Spleen (tissue), 7 donors: ENCODE results near the gene ZFAND5.

ENCODE experiments used
- CTCF ChIP-seq, 11 experiments: fragments of 200-600 bp in 7 of 11; fragments of 450-650 bp in 4 of 11; sonication (generic) in 4 of 11; IDR thresholded peaks in 8 of 11; conservative IDR thresholded peaks in 3 of 11; 1 replicate in 7 of 11; 2 replicates in 4 of 11; pipeline versions ENCODE4 v1.4.0 to v1.8.0; 2016 to 2021; ENCODE audit warnings: antibody characterized with exemption in 11 of 11, inconsistent platforms in 4 of 11, mild to moderate bottlenecking in 1 of 11
- POLR2A ChIP-seq, 3 donors: fragments of 450-650 bp; IDR thresholded peaks; one replicate each; pipeline ENCODE4 v1.5.1; 2017; ENCODE audit warnings: antibody characterized with exemption in 3 of 3, mild to moderate bottlenecking in 1 of 3
- donor health status: DM: no; HTN: no; CAD: no; lungs with moderate emphysema.
- donor health status: DM: no; HTN: no; CAD: no.
- donor health status: DM: no; HTN: no; CAD: no.

- TF ChIP-seq CTCF (IDR thresholded peaks at IDR 0.05 in 8 of 11, conservative IDR thresholded peaks at IDR 0.05 in 3 of 11) (no peak), POLR2A (IDR thresholded peaks at IDR 0.05) (no peak)
Measured at GRCh38 chr9:72362118-72362531, 2.9 kb downstream of the ZFAND5 start.
